HUDEP-2 (cell line): Measurements from ENCODE around the gene CACNA1E.

Experiments
- DNase-seq, 76 experiments: peaks; one replicate each; lab custom pipeline; 2025; ENCODE audit not compliant: unreplicated experiment in 76 of 76; lab: John Stamatoyannopoulos, UW

CACNA1E gene

GRCh38 chr1:181674617-181675016 is 191.3 kb downstream of the CACNA1E start:
- no peak for DNase-seq

- no peak for DNase-seq
These were observed 192.0 kb downstream of the CACNA1E start for GRCh38 chr1:181675091-181675917.

- no peak for DNase-seq
These were observed 192.5 kb downstream of the CACNA1E start for GRCh38 chr1:181675918-181676190.

GRCh38 chr1:181676269-181676668 is 193.0 kb downstream of the CACNA1E start:
- peak in 17 of 76 experiments; percentile 1 to 36 (median 8) for DNase-seq

- no peak for DNase-seq
These were observed 197.0 kb downstream of the CACNA1E start for GRCh38 chr1:181680332-181680731.

GRCh38 chr1:181680871-181681270 is 197.6 kb downstream of the CACNA1E start:
- DNase-seq: no peak

- DNase-seq: no peak
These were observed 201.9 kb downstream of the CACNA1E start for GRCh38 chr1:181685211-181685610.

GRCh38 chr1:181701891-181702290 is 218.6 kb downstream of the CACNA1E start:
- DNase-seq: no peak

- no peak for DNase-seq
These were observed 221.2 kb downstream of the CACNA1E start for GRCh38 chr1:181704546-181704945.

- no peak for DNase-seq
These were observed 228.5 kb downstream of the CACNA1E start for GRCh38 chr1:181711820-181712219.

- no peak for DNase-seq
These were observed 229.4 kb downstream of the CACNA1E start for GRCh38 chr1:181712711-181713110.

- DNase-seq: no peak
These were observed 231.1 kb downstream of the CACNA1E start for GRCh38 chr1:181714428-181714827.

GRCh38 chr1:181718034-181718433 is 234.7 kb downstream of the CACNA1E start:
- DNase-seq: peak in 8 of 76 experiments; percentile 3 to 19 (median 10)

GRCh38 chr1:181726320-181727012 is 243.1 kb downstream of the CACNA1E start:
- DNase-seq: no peak

- DNase-seq: no peak
These were observed 247.3 kb downstream of the CACNA1E start for GRCh38 chr1:181730606-181731005.

- DNase-seq: no peak
These were observed 249.1 kb downstream of the CACNA1E start for GRCh38 chr1:181732218-181732990.

- DNase-seq: no peak
These were observed 250.2 kb downstream of the CACNA1E start for GRCh38 chr1:181733486-181733885.

- no peak for DNase-seq
These were observed 253.7 kb downstream of the CACNA1E start for GRCh38 chr1:181737056-181737455.

- no peak for DNase-seq
These were observed 255.9 kb downstream of the CACNA1E start for GRCh38 chr1:181739214-181739613.

GRCh38 chr1:181742426-181742825 is 259.1 kb downstream of the CACNA1E start:
- DNase-seq: no peak

- DNase-seq: no peak
These were observed 260.6 kb downstream of the CACNA1E start for GRCh38 chr1:181743878-181744312.
